Measurements from ENCODE around the gene SLC18A2.

GRCh38 chr10:117266812-117267211 is 25.9 kb downstream of the SLC18A2 start:
- TF ChIP-seq, protein P1, sequence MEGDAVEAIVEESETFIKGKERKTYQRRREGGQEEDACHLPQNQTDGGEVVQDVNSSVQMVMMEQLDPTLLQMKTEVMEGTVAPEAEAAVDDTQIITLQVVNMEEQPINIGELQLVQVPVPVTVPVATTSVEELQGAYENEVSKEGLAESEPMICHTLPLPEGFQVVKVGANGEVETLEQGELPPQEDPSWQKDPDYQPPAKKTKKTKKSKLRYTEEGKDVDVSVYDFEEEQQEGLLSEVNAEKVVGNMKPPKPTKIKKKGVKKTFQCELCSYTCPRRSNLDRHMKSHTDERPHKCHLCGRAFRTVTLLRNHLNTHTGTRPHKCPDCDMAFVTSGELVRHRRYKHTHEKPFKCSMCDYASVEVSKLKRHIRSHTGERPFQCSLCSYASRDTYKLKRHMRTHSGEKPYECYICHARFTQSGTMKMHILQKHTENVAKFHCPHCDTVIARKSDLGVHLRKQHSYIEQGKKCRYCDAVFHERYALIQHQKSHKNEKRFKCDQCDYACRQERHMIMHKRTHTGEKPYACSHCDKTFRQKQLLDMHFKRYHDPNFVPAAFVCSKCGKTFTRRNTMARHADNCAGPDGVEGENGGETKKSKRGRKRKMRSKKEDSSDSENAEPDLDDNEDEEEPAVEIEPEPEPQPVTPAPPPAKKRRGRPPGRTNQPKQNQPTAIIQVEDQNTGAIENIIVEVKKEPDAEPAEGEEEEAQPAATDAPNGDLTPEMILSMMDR (IDR thresholded peaks at IDR 0.05): no peak
- no peak for TF ChIP-seq POLR2AphosphoS5 (IDR thresholded peaks at IDR 0.05)

All from prostate gland (tissue), 2 donors.